Measurements from ENCODE around the gene IFT81.
"Not testable (repeated sequence)": the region's sequence is repeated elsewhere in the genome, so short reads cannot be mapped to it uniquely, and the experiment has no call there.

IFT81 gene

GRCh38 chr12:110243227-110243626 is 119.1 kb downstream of the IFT81 start:
- DNase-seq (ENCODE audit: low read depth): no peak

- no peak for DNase-seq (ENCODE audit: low read depth)
These were observed 120.2 kb downstream of the IFT81 start for GRCh38 chr12:110244372-110244771.

DNA sequence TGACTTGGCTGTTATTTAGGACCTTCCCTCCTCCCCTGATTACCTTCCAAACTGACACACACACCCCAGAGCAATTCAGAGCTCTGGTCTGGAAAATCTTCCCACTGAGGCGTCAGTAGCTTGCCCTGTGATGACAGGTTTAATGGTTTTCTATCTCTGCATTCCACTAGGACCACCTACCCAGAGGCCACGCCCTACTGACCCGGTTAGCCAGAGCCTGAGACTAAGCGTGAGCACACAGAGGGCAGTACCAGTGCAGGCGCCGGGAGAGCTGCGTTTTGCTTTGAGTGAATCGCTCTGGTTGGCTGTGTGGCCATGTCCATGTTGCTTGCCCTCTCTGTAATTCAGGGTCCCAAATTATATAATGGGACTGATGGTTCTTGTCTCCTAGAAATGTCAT is 120.7 kb downstream of the IFT81 start:
- peak; percentile 62 for DNase-seq (ENCODE audit: low read depth)

DNA sequence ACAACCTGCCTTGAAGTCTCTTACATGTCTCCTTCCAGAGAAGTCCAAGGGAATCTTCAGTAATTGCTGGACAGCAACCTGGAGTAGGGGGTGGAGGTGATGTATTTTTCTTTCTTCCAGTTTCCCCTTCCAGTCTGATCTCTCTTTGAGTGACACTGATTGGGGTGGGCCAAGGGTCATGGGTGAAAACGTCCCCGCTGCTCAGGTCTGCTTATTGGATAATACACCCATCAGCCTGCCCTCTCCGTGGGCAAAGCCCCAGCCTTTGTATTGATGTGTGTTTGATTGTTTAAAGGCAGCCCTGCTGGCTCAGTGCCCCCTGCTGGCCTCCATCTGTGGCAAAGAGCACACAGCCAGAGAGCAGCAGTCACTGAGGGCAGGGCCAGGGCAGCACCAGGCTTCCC is 121.2 kb downstream of the IFT81 start:
- peak; percentile 19 for DNase-seq (ENCODE audit: low read depth)

- DNase-seq (ENCODE audit: low read depth): no peak
These were observed 122.6 kb downstream of the IFT81 start for GRCh38 chr12:110246636-110247339.

- DNase-seq (ENCODE audit: low read depth): peak; percentile 18
These were observed 123.4 kb downstream of the IFT81 start for GRCh38 chr12:110247340-110248095.

- no peak for DNase-seq (ENCODE audit: low read depth)
These were observed 123.9 kb downstream of the IFT81 start for GRCh38 chr12:110248096-110248447.

- DNase-seq (ENCODE audit: low read depth): no peak
These were observed 124.9 kb downstream of the IFT81 start for GRCh38 chr12:110249105-110249504.

GRCh38 chr12:110249716-110250225 is 125.6 kb downstream of the IFT81 start:
- DNase-seq (ENCODE audit: low read depth): no peak

DNA sequence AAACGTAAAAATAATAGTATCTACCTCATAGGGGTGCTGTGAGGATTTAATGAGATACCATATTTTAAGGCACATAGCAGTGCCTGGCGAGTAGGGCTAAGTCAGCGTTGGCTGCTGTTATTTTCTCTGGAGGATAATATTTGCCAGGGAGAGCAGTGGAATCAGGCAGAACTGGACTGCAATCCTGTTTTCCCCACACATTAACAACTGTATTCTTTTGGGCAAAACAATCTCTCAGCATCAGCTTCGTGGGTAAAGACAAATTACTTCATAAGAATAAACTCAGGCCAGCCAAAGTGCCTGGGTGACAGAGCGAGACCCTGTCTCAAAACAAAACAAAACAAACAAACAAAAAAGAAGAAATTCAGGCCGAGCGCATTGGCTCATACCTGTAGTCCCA is 127.2 kb downstream of the IFT81 start:
- no peak for DNase-seq (ENCODE audit: low read depth)

- no peak for DNase-seq (ENCODE audit: low read depth)
These were observed 128.6 kb downstream of the IFT81 start for GRCh38 chr12:110252716-110253115.

GRCh38 chr12:110253176-110253575 is 129.0 kb downstream of the IFT81 start:
- peak; percentile 19 for DNase-seq (ENCODE audit: low read depth)

- no peak for DNase-seq (ENCODE audit: low read depth)
These were observed 130.9 kb downstream of the IFT81 start for GRCh38 chr12:110254971-110255540.

GRCh38 chr12:110255890-110256456 is 131.8 kb downstream of the IFT81 start:
- not testable (repeated sequence) for DNase-seq (ENCODE audit: low read depth)

- no peak for DNase-seq (ENCODE audit: low read depth)
These were observed 132.7 kb downstream of the IFT81 start for GRCh38 chr12:110256780-110257431.

GRCh38 chr12:110258466-110258865 is 134.3 kb downstream of the IFT81 start:
- DNase-seq (ENCODE audit: low read depth): no peak

GRCh38 chr12:110262442-110263388 is 138.6 kb downstream of the IFT81 start:
- peak; percentile 59 for DNase-seq (ENCODE audit: low read depth)

DNA sequence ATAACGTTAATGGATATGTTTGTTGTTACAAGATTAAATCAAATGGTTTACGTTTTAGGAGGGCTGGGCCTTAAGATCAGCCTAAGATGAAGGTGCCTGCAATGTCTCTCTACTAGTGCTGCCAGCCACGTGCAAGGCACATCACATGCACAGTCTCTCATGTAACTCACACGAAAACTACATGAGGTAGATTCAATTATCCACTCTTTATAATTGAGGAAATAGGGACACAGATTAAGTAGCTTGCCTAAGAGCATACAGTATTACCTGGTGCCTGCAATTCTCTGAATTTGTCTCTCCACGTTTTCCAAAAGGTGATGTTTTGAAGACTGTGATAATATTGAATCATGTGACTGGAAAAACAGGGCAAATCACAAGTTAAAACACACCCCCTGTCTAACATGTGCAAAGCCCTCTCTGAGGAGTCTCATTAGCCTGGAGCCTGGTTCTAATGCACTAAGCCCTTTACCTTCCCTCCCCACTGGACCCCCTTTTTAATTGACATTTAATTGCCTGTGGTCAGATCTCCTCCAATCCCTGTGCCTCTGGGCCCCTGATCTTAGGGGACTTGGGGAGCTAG is 142.3 kb downstream of the IFT81 start:
- no peak for DNase-seq (ENCODE audit: low read depth)

DNA sequence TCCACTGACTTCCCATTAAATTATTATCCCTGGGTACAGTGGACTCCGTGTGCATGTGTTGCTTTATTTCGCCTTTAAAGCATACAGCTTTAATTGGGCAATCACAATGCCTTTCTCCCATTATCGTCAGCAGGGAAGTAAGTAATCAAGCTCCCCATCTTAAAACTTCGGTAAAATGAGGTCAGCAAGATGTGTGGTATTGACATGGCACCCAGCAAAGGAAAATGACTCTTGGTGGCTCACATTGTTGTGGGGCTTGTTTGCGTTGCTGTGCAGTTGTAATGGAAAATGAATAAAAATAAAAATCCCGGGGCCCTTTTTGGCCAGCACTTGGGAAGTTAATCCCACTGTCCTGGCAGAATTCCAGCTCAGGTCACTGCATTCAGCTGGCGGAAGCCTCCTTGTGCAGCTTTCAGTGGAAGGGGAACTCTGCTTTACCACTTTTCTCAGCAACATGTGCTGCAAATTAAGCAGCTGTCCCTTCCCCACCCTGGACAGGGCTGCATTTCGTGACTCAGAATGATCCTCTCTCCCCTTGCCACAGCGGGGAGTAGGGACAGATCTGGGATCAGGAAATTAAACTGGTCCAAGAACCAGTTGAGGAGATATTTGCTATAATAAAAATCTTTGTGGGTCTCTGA is 142.9 kb downstream of the IFT81 start:
- DNase-seq (ENCODE audit: low read depth): peak; percentile 67
